Type B pancreatic cell (in vitro differentiated cells): ENCODE data around the gene NUDT17. TPM values are rescaled to one million over a fixed set of nuclear protein-coding genes. Genes with fewer than 3 reads are reported as not detected.

Source experiments
- DNase-seq: peaks from one replicate; pipeline ENCODE4 v3.0.0; 2021; ENCODE audit warnings: mixed read lengths; ENCODE audit not compliant: unreplicated experiment; ENCODE audit errors: extremely low spot score
- H3K27ac Mint-ChIP-seq: 2 replicates; pipeline ENCODE4 v1.8.0; 2021; ENCODE audit warnings: mild to moderate bottlenecking, mixed read lengths
- H3K27me3 Mint-ChIP-seq: 2 replicates; pipeline ENCODE4 v1.8.0; 2021; ENCODE audit warnings: mixed read lengths
- H3K36me3 Mint-ChIP-seq: 2 replicates; pipeline ENCODE4 v1.8.0; 2021; ENCODE audit warnings: mixed read lengths
- H3K4me1 Mint-ChIP-seq: one replicate; pipeline ENCODE4 v1.8.0; 2021; ENCODE audit warnings: mixed read lengths; ENCODE audit not compliant: unreplicated experiment
- H3K4me3 Mint-ChIP-seq: 2 replicates; pipeline ENCODE4 v1.8.0; 2021; ENCODE audit warnings: mild to moderate bottlenecking, mixed read lengths
- H3K9me3 Mint-ChIP-seq: 2 replicates; pipeline ENCODE4 v1.8.0; 2021; ENCODE audit warnings: mixed read lengths
- CTCF ChIP-seq: fragments of 200-600 bp; sonication (generic); conservative IDR thresholded peaks from 2 replicates; pipeline ENCODE4 v1.5.0; 2021; ENCODE audit warnings: antibody characterized with exemption, mild to moderate bottlenecking
- total RNA-seq: library from RNA; stranded (reverse); gene quantifications from 2 replicates; pipeline ENCODE4 v1.2.1, GENCODE V29; 2021; ENCODE audit warnings: low replicate concordance

Gene NUDT17
- total RNA-seq, 1 donor from 2014 or later = 4.0 TPM

- no peak overlapping the region for H3K4me3 Mint-ChIP-seq
- H3K27ac Mint-ChIP-seq = peak overlapping the region; percentile 34
- TF ChIP-seq CTCF = no peak
- no peaks in the 10 kb centered on the region for H3K9me3 Mint-ChIP-seq
- no peak for DNase-seq
- H3K36me3 Mint-ChIP-seq = no peaks in the 10 kb centered on the region
- H3K4me1 Mint-ChIP-seq = peaks cover 13% of the 10 kb centered on the region
- peaks cover 31% of the 10 kb centered on the region for H3K27me3 Mint-ChIP-seq
Observed at GRCh38 chr1:145877923-145878486, 32.6 kb downstream of the NUDT17 start.

GRCh38 chr1:145878724-145879123 is 33.3 kb downstream of the NUDT17 start:
- H3K4me3 Mint-ChIP-seq = no peak overlapping the region
- no peak for TF ChIP-seq CTCF
- H3K27me3 Mint-ChIP-seq = peaks cover 28% of the 10 kb centered on the region
- H3K27ac Mint-ChIP-seq = no peak overlapping the region
- no peaks in the 10 kb centered on the region for H3K36me3 Mint-ChIP-seq
- peaks cover 13% of the 10 kb centered on the region for H3K4me1 Mint-ChIP-seq
- no peak for DNase-seq
- H3K9me3 Mint-ChIP-seq = no peaks in the 10 kb centered on the region

GRCh38 chr1:145879775-145880174 is 34.3 kb downstream of the NUDT17 start:
- Mint-ChIP-seq H3K9me3 (no peaks in the 10 kb centered on the region), H3K4me1 (peaks cover 13% of the 10 kb centered on the region), H3K27me3 (peaks cover 33% of the 10 kb centered on the region), H3K36me3 (no peaks in the 10 kb centered on the region), H3K4me3 (peak overlapping the region; percentile 7), H3K27ac (peak overlapping the region; percentile 21)
- DNase-seq = no peak
- no peak for TF ChIP-seq CTCF

- Mint-ChIP-seq H3K4me3 (peak overlapping the region; percentile 86), H3K27me3 (peaks cover 38% of the 10 kb centered on the region), H3K27ac (no peak overlapping the region), H3K4me1 (peaks cover 12% of the 10 kb centered on the region), H3K36me3 (no peaks in the 10 kb centered on the region), H3K9me3 (no peaks in the 10 kb centered on the region)
- DNase-seq = no peak
- TF ChIP-seq CTCF = no peak
Observed at GRCh38 chr1:145884675-145885074, 39.2 kb downstream of the NUDT17 start.

- Mint-ChIP-seq H3K27me3 (peaks cover 38% of the 10 kb centered on the region), H3K9me3 (no peaks in the 10 kb centered on the region), H3K4me3 (peak within 1 kb of the TSS; percentile 86), H3K27ac (no peak within 1 kb of the TSS), H3K4me1 (peaks cover 5% of the 10 kb centered on the region), H3K36me3 (no peaks in the 10 kb centered on the region)
- no peak for TF ChIP-seq CTCF
- DNase-seq = peak; percentile 80
Observed at GRCh38 chr1:145885738-145886287, 40.4 kb downstream of the NUDT17 start, which contains the start of gene ANKRD35. TSS of gene ANKRD35 (minus strand) at chr1:145885866. CDS start at chr1:145885758, 108 bp downstream.
